Endothelial cell of umbilical vein (primary cell): ENCODE data around the gene BRSK2.

Source experiments
- CTCF ChIP-seq, 2 donors: IDR thresholded peaks; 1 replicate in 1 of 2; 2 replicates in 1 of 2; pipeline ENCODE4 v1.5.1; 2011; ENCODE audit warnings: low read length in 2 of 2, mild to moderate bottlenecking in 2 of 2, moderate library complexity in 2 of 2, control low read depth in 1 of 2, inconsistent platforms in 1 of 2, low read depth in 1 of 2; ENCODE audit not compliant: insufficient read depth in 1 of 2; ENCODE audit errors: extremely low read depth in 1 of 2
- POLR2A ChIP-seq: IDR thresholded peaks from 2 replicates; pipeline ENCODE4 v1.6.1; 2012; ENCODE audit warnings: low read depth, mild to moderate bottlenecking, control low read depth, low read length
- TF ChIP-seq, protein P1 (sequence below): IDR thresholded peaks from 2 replicates; pipeline ENCODE4 v1.6.1; 2011; ENCODE audit not compliant: insufficient read depth, insufficient read length

GRCh38 chr11:1343391-1344055 is 46.2 kb upstream of the BRSK2 start:
- TF ChIP-seq POLR2A, result no peak
- TF ChIP-seq, protein P1, sequence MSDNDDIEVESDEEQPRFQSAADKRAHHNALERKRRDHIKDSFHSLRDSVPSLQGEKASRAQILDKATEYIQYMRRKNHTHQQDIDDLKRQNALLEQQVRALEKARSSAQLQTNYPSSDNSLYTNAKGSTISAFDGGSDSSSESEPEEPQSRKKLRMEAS, result no peak
- no peak for TF ChIP-seq CTCF (IDR thresholded peaks at IDR 0.05; ENCODE audit: extremely low read depth in 1 of 2, insufficient read depth in 1 of 2, low read depth in 1 of 2, low read length in 2 of 2)
